K562 (cell line): ENCODE data around the gene NDUFB8. TPM values are rescaled to one million over a fixed set of nuclear protein-coding genes. Genes with fewer than 3 reads are reported as not detected.
"Not testable (repeated sequence)": the region's sequence is repeated elsewhere in the genome, so short reads cannot be mapped to it uniquely, and the experiment has no call there.

Source experiments
- ATAC-seq: fragments of 200-7000 bp; cut with Tn5 transposase; 3 replicates; pipeline ENCODE4 v1.9.1; 2020; ENCODE audit warnings: moderate library complexity
- BruUV-seq: library from RNA; stranded (reverse); fragments of 400-500 nt; replicated peaks from 2 replicates; lab custom pipeline; 2021; lab: Mats Ljungman, UMichigan
- CTCF ChIA-PET: fragments of 300-600 bp; formaldehyde crosslinking; extraction: SDS; loops from one replicate; lab custom pipeline; 2021; ENCODE audit warnings: low intra/inter-chr PET ratio; lab: Yijun Ruan, JAX
- POLR2A ChIA-PET: fragments of 300-600, 350-650 bp; sonication (Branson Sonifier 250); formaldehyde crosslinking; extraction: SDS; loops from one replicate; lab custom pipeline; 2021; ENCODE audit warnings: antibody characterized with exemption, inconsistent platforms; lab: Yijun Ruan, JAX
- DNase-seq, 4 experiments: peaks; one replicate each; pipeline versions ENCODE4 v3.0.0 to v3.0.0-alpha.2; 2011 to 2018; ENCODE audit warnings: low spot score in 3 of 4, mixed read lengths in 3 of 4; ENCODE audit errors: extremely low read depth in 1 of 4
- FAIRE-seq: peaks from 2 replicates; lab custom pipeline; 2011; peaks lifted over from hg19 to GRCh38; lab: Jason Lieb, UNC
- H2AFZ ChIP-seq: 2 replicates; pipeline ENCODE4 v1.6.0; 2011; ENCODE audit warnings: low read depth, low read length, control low read depth, inconsistent platforms
- H3K27ac ChIP-seq: fragments of 200-600 bp; 3 replicates; pipeline ENCODE4 v1.8.0; 2011; ENCODE audit warnings: low read depth, mild to moderate bottlenecking, control low read depth, inconsistent platforms, low read length, moderate library complexity, mixed read lengths; ENCODE audit errors: extremely low read depth
- H3K27me3 ChIP-seq, 2 experiments: fragments of 300-600 bp in 1 of 2; 2 replicates in 1 of 2; 3 replicates in 1 of 2; pipeline versions ENCODE4 v1.6.0 to v1.8.0; 2011; ENCODE audit warnings: inconsistent platforms in 2 of 2, low read length in 2 of 2, mild to moderate bottlenecking in 1 of 2, mixed read lengths in 1 of 2, moderate library complexity in 1 of 2; ENCODE audit not compliant: control insufficient read depth in 2 of 2, insufficient read depth in 2 of 2
- H3K36me3 ChIP-seq: fragments of 300-600 bp; 3 replicates; pipeline ENCODE4 v1.8.0; 2011; ENCODE audit warnings: mild to moderate bottlenecking, low read length, inconsistent platforms; ENCODE audit not compliant: control insufficient read depth, insufficient read depth
- H3K4me1 ChIP-seq, 2 experiments: fragments of 200-600 bp in 1 of 2; replicated peaks in 1 of 2; 2 replicates in 1 of 2; 3 replicates in 1 of 2; pipeline versions ENCODE4 v1.5.1 to v1.8.0; 2011; ENCODE audit warnings: inconsistent platforms in 2 of 2, low read length in 2 of 2, mild to moderate bottlenecking in 1 of 2, mixed read lengths in 1 of 2, moderate library complexity in 1 of 2; ENCODE audit not compliant: control insufficient read depth in 2 of 2, insufficient read depth in 2 of 2
- H3K4me2 ChIP-seq: 2 replicates; pipeline ENCODE4 v1.6.1; 2011; ENCODE audit warnings: low read length, control low read depth, inconsistent platforms, mixed read lengths; ENCODE audit not compliant: insufficient read depth
- H3K4me3 ChIP-seq: fragments of 200-600 bp; sonication (generic), shearing (Covaris generic); 2 replicates; pipeline ENCODE4 v1.5.1; 2016; ENCODE audit warnings: control low read depth, inconsistent platforms
- H3K79me2 ChIP-seq: fragments of 200-600 bp; 3 replicates; pipeline ENCODE4 v1.8.0; 2011; ENCODE audit warnings: low read length, inconsistent platforms; ENCODE audit not compliant: control insufficient read depth, insufficient read depth
- H3K9ac ChIP-seq, 2 experiments: 2 replicates each; pipeline versions ENCODE4 v1.6.0 to v1.6.1; 2011; ENCODE audit warnings: low read depth in 2 of 2, low read length in 2 of 2, control low read depth in 1 of 2, inconsistent platforms in 1 of 2, mild to moderate bottlenecking in 1 of 2, mixed read lengths in 1 of 2; ENCODE audit not compliant: insufficient read depth in 1 of 2
- H3K9me1 ChIP-seq: one replicate; pipeline ENCODE4 v1.6.0; 2011; ENCODE audit warnings: inconsistent platforms, mild to moderate bottlenecking, low read length, moderate library complexity; ENCODE audit not compliant: control insufficient read depth, insufficient read depth
- H3K9me3 ChIP-seq: replicated peaks from 2 replicates; pipeline ENCODE4 v1.5.1; 2011; ENCODE audit warnings: low read depth, low read length, inconsistent platforms; ENCODE audit not compliant: control insufficient read depth, insufficient read depth
- H4K20me1 ChIP-seq: replicated peaks from 2 replicates; pipeline ENCODE4 v1.6.1; 2011; ENCODE audit warnings: low read length, inconsistent platforms, mixed read lengths; ENCODE audit not compliant: control insufficient read depth, insufficient read depth
- ZNF311 ChIP-seq: fragments of 250-450 bp; sonication (Bioruptor Pico); IDR thresholded peaks from 2 replicates; pipeline ENCODE4 v1.4.0; 2020; ENCODE audit warnings: mild to moderate bottlenecking, moderate library complexity
- WGBS: fragments of 100-300 bp; shearing (Covaris generic); methylation state at CpG from one replicate; pipeline ENCODE4 v1.1.6; 2016; ENCODE audit warnings: low coverage, mixed read lengths; ENCODE audit not compliant: insufficient coverage; ENCODE audit errors: missing lambda C conversion rate; 5-methylcytosine and 5-hydroxymethylcytosine counted together
- in situ Hi-C: fragments of 300-500 bp; cut with MboI; formaldehyde crosslinking; loops from 4 replicates; pipeline ENCODE4 v1.15.0; 2018; ENCODE audit warnings: inconsistent platforms, mixed read lengths
- intact Hi-C: fragments of 100-400 bp; cut with micrococcal nuclease; formaldehyde crosslinking; loops from 2 replicates; pipeline ENCODE4 v1.14.2; 2022
- polyA plus RNA-seq, 8 experiments: library from polyadenylated mRNA; depleted of rRNA in 4 of 8; stranded (reverse) in 5 of 8; unstranded in 3 of 8; fragments of >200 nt; fragmentation: Nextera tagmentation in 2 of 8; fragmentation: Illumina TruSeq in 1 of 8; extraction: Ambion mirVana in 2 of 8; extraction: Trizol in 1 of 8; gene quantifications; 2 replicates each; pipeline versions ENCODE4 v1.2.1 to v1.2.3, GENCODE V29; 2011 to 2014; ENCODE audit warnings: inconsistent platforms in 1 of 8, missing spikeins in 1 of 8
- total RNA-seq, 7 experiments: library from RNA; depleted of rRNA in 6 of 7; stranded (reverse); fragments of >200 nt in 6 of 7; fragmentation: Illumina TruSeq in 2 of 7; extraction: Trizol in 2 of 7; gene quantifications; 2 replicates each; pipeline versions ENCODE4 v1.2.1 to v1.2.3, GENCODE V29; 2011 to 2021; ENCODE audit warnings: low replicate concordance in 1 of 7

NDUFB8 gene
- total and polyA plus RNA-seq, 9 of the 15 experiments (the other 6 are each of a cell fraction or from before 2014, with no cell fraction given) = 131 to 360 (median 199) TPM

GRCh38 chr10:100575585-100576281 is 46.1 kb upstream of the NDUFB8 start (continued):
- TF ChIP-seq ZNF311 (CRISPR knock-in tag) = no peak

- H3K4me2 ChIP-seq, FAIRE-seq, H2AFZ ChIP-seq, BruUV-seq, in situ Hi-C loops, H3K36me3 ChIP-seq, H4K20me1 ChIP-seq, H3K79me2 ChIP-seq, H3K9ac ChIP-seq, H3K9me3 ChIP-seq, ATAC-seq, CTCF ChIA-PET, H3K9me1 ChIP-seq, intact Hi-C loops, H3K27ac ChIP-seq, DNase-seq, H3K4me3 ChIP-seq, H3K4me1 ChIP-seq: not testable (repeated sequence)
- POLR2A ChIA-PET = interaction anchor here (0.7 kb wide), 1 partner anchor 14 kb away, joined by 3 read pairs; no protein-coding TSS in a partner anchor
- WGBS = 0% methylated on average over 7 of the region's 7 CpGs
- peaks cover 10 to 48% of the 10 kb centered on the region in 2 experiments; a peak in 4 of 5 replicates for H3K27me3 ChIP-seq
These were observed 45.5 kb upstream of the NDUFB8 start for GRCh38 chr10:100575146-100575545.
